H54 (cell line): ENCODE data around the gene GINS2.

Source experiments
- DNase-seq: peaks from one replicate; pipeline ENCODE4 v3.0.0; 2011; ENCODE audit warnings: low spot score, mixed read lengths; ENCODE audit not compliant: insufficient read length
- FAIRE-seq: peaks from 3 replicates; lab custom pipeline; 2011; peaks lifted over from hg19 to GRCh38; lab: Jason Lieb, UNC
- POLR2A ChIP-seq: IDR thresholded peaks from 2 replicates; pipeline ENCODE4 v1.6.1; 2011; ENCODE audit warnings: low read depth, mild to moderate bottlenecking, low read length

The GINS2 gene

DNA sequence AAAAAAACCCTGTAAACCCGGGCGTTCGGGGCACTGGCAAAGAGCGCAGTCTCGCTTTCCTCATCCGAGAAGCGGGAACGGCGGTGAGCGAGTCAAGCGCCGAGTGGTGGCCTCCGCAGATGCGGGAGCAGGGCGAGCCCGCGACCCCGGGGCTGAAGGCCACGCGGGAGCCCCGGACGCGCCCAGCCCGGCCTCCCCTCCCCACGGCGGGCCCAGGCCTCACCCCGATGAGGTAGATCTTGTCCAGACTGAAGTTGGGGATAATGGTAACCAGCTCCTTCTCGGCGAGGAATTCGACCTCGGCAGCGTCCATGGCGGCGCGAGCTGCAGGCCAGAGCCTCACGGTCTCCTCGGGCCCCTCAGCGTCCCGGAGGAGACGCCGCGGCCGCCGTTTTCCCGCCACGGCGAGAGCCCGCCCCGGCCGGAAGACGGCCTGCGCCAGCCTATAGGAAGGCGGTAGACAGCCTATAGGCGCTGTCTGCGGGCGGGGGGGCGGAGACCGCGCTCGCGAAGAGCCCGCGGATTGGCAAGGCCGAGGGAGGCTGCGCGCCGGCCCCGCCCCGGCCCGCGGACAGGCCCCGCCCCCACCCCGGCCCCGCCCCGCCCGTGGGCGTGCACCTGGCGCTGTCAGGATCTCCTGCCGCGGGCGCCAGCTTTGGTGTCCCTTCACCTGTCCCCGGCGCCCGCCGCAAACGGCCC lies at the start of gene GINS2:
TSS of gene GINS2 (minus strand) at position 369 of the 699 bp plus-strand sequence. CDS start at position 313, 56 bp downstream.
- peak; percentile 77 for TF ChIP-seq POLR2A
- peak; percentile 98 for DNase-seq
- FAIRE-seq, result no peak

DNA sequence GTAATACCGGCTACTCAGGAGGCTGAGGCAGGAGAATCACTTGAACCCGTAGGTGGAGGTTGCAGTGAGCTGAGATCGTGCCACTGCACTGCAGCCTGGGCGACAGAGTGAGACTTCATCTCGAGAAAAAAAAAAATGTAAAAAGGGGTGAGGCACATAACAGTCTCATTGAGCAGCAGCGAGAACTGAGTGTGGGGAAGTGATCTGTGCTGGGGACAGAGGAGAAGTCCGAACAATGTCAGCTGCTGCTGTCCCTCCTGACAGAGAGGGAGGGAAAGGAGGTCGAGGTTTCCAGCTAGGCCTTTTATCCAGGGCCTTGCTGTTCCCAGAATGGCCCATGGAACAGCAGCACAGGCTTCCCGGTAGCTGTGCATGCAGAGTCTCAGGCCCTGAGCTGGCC lies 48.2 kb upstream of the GINS2 start:
- no peak for DNase-seq
- FAIRE-seq, result no peak
- no peak for TF ChIP-seq POLR2A

DNA sequence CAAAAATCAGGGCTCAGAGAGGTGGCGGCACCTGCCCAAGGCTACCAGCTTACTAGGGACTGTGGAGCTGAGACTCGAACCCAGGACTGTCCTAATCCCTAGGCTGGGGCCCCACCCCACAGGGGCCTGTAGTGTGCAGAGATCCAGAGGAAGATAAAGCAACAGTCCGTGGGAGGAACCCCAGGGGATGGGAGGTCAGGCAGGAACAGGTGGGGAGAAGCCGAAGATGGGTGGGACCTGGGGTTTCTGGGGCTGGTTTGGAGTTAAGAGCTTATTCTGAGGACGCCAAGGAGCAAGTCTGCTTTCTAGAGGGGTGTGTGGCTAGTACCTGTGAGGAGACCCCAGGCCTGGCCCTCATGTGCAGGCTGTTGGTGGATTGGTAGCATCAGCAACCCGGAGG lies 47.2 kb upstream of the GINS2 start:
- TF ChIP-seq POLR2A, result no peak
- no peak for DNase-seq
- FAIRE-seq, result no peak

DNA sequence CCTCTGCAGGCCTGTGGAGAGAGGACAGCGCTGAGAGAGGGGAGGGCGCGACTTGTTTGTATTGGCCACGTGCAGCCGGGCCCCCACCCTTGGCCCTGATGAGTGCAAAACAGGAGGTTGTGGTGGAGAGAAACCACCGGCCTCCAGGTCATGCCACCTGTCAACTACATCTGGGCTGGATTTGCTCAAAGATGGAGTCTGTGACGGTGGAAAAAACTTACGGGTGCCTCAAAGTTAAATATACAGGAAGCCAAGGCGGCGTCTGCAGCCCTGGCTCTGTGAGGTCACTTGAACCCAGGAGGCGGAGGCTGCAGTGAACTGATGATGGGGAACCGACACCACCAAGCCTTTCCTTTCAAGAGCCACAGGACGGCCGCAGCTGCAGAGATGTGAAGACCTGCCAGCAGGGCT lies 46.5 kb upstream of the GINS2 start:
- TF ChIP-seq POLR2A, result no peak
- DNase-seq (no peak), FAIRE-seq (no peak)

DNA sequence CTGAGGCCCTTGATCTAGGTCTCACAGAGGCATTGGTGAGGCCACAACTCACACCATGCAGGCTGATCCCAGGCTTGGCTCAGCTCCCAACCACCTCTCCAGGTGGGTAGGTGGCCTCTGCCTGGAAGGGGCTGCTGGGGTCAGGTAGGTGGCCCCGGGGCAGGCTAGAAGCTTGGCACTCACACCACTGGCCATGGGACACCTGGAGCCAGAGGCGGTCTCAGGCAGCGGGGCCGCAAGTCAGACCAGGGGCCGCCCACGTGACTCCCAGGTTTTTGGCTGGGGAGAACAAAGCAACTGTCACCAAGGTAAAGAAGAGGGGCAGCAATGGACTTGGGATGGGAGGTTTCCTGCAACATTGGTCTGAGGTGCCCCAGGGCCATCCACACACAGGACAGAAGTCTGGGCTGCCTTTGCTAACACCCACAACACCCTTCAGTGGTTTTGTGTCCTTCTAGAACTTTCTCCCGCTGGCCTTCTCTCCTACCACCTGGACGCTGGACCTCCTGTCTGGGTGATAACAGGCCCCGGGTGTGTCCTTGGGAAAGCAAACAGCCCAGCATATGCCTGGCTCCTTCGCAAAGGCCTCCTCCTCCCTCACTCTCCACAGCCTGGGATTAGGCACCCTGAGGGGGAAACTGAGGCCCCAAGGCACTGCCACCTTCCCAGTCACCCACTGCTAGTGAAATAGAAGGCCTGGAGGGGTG lies 45.7 kb upstream of the GINS2 start:
- no peak for TF ChIP-seq POLR2A
- no peak for FAIRE-seq

DNA sequence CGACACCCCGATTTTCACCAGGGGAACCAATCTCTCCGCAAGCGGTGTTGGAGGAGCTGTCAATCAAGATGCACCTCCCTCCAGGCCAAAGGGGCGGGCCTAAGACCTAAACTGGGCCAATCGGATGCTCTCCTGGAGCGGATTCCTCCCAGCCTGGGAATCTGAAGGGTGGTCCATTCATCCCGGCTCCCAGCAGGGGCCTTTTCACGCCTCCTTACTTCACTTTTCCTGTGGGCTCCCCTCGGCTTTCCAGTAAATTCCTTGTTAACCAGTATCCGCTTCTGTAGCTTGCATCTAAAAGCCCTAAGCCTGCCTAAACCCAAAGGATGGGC lies 45.1 kb upstream of the GINS2 start:
- FAIRE-seq (no peak), DNase-seq (no peak)
- TF ChIP-seq POLR2A, result no peak

More for the DNA sequence above, 45.7 kb upstream of the GINS2 start:
- DNase-seq, result no peak

DNA sequence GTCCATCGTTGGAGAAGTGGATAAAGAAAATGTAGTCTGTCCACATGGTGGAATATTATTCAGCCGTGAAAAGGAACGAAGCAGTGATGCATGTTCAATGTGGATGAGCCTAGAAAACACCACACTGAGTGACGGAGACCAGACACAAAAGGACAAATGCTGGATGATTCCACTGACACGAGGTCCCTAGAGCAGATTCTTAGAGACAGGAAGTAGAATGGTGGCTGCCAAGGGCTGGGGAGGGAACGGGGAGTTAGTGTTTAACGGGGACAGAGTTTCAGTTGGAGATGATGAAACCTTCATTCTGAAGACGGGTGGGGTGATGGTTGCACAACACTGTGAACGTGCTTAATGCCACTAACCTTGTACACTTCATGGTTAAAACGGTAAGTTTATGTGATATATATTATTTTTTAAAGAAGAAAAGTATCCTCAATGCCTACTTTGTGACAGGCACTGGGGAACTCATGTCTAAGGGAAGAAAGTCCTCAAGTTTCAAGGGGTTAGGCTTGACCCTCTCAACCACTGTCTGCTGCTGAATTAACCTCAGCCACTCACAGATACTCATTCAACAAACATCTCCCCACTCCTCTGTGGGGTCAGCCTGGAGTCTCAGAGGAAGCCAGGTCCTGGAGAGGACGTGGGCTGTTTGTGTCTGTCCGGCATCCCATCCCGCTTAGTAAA lies 44.5 kb upstream of the GINS2 start:
- no peak for TF ChIP-seq POLR2A
- FAIRE-seq, result no peak
- no peak for DNase-seq

DNA sequence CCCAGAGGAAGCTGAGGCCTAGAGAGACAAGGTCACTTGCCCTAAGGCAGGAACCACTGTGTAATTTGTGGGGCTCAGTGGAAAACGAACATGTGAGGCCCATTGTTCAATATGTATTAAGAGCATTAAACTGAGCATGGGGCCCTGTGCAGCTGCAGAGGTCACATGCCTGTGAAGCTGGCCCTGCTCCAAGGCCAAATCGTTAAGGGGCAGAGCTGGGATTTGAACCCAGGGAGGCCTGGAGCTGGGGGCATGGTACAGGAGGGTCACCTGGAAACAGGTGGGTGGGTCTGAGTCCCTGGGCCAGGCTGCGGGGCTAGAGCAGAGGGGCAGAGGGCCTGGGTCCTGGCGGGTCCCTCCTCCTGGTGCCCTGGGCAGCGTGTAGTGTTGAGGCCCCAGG lies 42.4 kb upstream of the GINS2 start:
- no peak for TF ChIP-seq POLR2A
- DNase-seq (no peak), FAIRE-seq (no peak)

DNA sequence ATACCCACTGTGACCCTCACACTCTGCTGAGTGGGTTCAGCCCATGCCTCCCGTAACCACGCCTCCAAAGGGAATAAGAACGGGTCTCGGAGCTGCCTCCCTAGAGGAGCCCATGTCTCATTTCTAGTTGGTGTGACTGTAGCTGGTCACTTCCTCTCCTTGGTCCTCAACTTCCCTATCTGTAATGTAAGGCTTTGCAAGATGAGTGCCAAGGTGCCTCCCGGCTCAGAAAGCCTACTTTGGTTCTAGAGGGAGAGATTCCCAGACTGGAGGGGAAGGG lies 41.4 kb upstream of the GINS2 start:
- DNase-seq (no peak), FAIRE-seq (no peak)
- TF ChIP-seq POLR2A, result no peak

DNA sequence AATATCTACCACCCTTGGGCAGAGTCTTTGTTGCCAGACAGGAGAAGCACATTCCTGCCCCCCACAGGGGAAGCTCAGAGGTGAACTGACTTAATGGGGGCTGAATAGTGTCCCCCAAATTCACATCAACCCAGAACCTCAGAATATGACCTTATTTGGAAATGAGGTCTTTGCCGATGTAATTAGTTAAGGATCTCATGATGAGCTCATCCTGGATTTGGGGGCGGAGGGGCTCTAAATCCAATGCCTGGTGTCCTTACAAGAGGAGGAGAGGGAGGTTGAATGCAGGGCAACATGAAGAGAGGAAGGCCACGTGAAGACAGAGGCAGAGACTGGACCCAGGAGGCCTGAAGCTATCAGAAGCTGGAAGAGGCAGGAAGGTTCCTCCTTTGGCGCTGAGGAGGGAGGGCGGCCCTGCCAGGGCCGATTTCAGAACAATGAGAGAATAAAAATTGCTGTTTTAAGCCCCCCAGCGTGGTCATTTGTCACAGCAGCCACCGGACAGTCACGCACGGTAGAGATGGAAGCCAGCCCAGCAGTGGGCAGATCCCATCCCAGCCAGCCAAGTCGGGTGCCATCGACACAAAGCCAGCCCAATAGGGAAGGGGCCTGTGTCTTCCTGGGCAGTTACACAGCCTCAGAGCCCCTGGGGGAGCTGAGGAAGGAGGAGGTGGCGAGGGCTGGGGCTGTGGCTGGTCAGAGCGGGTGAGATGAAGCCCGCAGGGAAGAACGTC lies 40.9 kb upstream of the GINS2 start:
- no peak for FAIRE-seq
- TF ChIP-seq POLR2A, result no peak
- no peak for DNase-seq

DNA sequence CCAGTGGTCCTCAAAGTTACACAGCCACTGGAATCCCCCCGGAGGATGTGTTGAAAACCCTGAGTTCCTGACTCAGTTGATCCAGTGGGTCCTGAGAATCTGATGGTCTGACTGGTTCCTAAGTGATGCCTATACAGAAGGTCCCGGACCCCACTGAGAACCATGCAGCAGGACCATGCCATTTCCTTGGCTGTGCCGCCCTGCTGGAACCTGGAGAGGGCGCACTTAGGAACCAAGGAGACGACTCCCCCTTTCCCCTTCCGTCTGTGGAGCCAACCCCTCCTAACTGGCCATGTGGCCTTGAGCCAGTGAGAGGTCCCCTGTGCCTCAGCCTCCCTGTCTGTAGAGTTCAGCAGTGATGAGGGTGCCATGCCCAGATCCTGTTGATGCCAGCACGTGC lies 40.1 kb upstream of the GINS2 start:
- FAIRE-seq (no peak), DNase-seq (no peak)
- no peak for TF ChIP-seq POLR2A

DNA sequence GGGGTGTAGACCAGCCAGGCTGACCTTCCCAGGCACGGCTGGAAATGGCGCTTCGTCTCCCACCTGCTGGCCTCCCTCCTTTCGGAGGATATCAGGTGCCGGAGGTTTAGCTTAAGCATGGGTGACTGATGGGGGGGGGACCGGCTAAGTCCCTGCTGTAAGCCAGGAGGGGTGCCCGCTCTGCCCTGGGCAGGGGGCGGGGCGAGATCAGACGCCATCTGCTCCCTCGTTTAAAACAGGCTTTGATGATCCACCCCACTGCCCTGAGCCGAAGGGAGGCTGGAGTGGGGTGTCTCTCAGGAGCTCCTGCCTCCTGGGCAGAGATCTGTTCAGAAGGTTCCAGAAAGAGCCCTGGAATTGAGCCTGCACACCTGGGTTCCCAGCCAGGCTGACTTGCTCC lies 36.2 kb upstream of the GINS2 start:
- DNase-seq, result no peak
- no peak for TF ChIP-seq POLR2A
- FAIRE-seq, result no peak

DNA sequence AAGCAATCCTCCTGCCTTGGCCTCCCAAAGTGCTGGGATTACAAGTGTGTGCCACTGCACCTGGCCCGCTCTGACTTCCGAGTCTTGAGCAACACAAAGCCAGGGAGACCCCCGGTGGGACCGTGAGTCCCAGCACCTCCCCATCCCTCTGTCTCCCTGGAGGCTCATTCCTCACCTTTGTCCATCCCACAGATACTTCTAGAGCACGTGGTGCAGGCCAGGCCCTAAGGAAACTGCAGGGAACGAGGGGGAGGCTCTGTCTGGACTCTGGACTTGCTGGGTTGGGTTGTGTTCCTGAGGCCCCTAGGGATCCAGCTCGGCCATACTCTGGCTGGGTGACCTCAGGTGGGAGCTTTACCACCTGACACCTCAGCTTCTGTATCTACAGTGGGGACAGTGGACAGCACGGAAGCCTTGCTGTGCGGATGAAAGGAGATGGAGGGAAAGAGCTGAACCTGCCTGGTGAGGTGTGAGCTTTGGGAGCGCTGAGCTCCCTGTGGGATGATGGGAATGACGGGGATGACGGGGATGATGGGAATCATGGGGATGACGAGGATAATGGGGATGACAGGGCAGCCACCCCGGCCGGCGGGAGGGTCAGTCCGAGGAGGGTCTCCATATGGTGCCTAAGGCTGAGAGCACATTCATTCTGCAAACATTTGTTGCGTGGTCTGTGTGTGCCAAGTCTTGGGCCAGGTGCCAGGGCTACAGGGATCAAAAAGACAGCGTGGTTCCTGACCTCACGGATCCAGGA lies 35.5 kb upstream of the GINS2 start:
- FAIRE-seq (no peak), DNase-seq (no peak)
- TF ChIP-seq POLR2A, result no peak
